HG03354 (cell line): Measurements from ENCODE around the gene CHD2.
"Not testable (repeated sequence)": the region's sequence is repeated elsewhere in the genome, so short reads cannot be mapped to it uniquely, and the experiment has no call there.

Source experiments
- ATAC-seq: cut with Tn5 transposase; IDR thresholded peaks from one replicate; pipeline ENCODE4 v1.9.1; 2021; ENCODE audit warnings: mild to moderate bottlenecking; ENCODE audit not compliant: unreplicated experiment, poor library complexity, severe bottlenecking

CHD2 gene

GRCh38 chr15:93058904-93059427 is 158.8 kb downstream of the CHD2 start:
- no peak for ATAC-seq

DNA sequence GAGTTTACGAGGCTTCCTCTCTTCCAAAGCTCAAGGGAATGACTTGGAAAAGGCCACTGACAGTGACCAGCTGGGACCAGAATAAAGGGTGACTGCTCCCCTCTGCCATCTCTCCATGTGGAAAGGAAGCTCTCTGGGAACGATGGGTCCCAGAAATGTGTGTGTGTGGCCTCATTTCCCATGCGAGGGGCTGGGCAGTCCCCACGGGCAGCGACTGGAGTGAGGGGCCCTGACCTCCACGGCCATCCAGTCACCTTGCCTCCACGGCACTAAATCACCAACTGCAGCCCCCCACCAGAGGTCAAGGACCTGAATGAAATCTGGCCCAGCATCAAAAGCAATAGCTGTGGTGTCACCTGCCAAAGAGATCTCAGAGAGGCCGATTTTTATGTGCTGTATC is 159.3 kb downstream of the CHD2 start:
- no peak for ATAC-seq

DNA sequence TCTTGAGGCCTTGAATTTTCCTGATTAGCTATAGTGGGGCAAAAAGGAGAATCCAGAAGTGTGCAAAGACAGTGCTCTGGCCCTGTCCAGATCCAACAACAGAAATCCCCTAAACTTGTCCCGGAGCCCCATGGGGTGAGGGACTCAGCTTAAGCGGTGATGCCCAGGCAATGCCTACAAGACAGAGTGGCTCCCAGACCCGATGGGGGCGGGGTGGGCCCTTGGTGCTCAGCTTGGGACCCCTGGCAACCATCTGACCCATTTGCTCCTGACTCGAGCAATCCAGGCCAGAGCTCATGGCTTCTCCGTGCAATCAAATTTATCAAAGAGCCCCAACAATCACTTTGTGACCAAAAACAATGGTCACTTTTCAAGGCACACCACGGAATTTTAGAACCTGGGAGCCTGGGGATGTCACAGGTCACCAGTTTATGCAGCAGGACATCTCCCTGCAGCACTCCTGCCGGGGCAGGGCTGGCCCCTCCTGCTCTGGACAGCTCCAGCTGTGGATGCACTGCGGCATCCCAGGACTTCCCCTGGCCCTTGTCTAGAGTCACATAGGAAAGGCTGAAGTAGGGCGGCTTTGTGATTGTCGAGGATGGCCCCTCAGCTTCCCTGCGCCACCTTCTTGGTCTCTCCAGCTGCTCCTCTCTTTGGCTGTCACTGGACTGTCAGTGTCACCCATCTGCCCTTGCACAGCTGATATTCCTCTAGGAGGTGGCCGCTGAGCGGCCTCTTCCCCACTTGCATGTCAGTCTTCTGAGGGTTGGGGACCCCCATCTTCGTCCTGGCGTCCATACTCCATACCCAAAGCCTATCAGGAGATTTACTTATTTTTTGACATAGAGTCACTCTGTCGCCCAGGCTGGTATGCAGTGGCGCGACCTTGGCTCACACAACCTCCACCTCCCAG is 160.5 kb downstream of the CHD2 start:
- no peak for ATAC-seq

DNA sequence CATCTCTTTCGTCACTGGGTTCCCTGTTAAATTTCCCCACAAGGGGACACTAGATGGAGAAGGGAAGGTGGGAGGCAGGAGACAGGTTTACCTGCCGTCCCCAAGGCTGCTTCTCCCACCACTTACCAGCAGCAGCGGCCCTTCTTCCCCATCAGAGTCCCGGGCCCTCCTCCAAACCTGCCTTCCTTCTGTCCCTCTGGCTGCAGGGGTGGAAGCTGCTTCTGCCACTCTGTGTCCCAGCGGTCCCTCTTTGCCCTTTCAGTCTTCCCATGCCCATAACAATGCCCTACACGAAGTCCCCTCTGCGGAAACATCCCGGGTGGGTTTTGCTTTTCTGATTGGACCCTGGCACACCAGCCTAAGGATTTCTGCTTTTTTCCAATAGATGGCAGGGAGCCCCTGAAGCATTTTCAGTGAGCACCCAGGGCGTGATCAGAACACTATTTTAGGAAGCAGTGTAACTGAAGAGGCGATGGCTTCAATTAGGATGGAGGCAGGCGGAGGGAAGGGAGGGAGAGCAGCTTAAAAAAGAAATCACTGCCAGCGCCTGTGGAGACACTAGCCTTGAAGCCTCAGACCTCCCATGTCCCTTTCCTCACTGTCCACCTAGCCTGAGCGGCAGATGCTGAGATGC is 162.6 kb downstream of the CHD2 start:
- ATAC-seq: not testable (repeated sequence)

- no peak for ATAC-seq
Measured at GRCh38 chr15:93063262-93063671, 163.1 kb downstream of the CHD2 start.

- no peak for ATAC-seq
Measured at GRCh38 chr15:93063796-93064690, 163.9 kb downstream of the CHD2 start.

DNA sequence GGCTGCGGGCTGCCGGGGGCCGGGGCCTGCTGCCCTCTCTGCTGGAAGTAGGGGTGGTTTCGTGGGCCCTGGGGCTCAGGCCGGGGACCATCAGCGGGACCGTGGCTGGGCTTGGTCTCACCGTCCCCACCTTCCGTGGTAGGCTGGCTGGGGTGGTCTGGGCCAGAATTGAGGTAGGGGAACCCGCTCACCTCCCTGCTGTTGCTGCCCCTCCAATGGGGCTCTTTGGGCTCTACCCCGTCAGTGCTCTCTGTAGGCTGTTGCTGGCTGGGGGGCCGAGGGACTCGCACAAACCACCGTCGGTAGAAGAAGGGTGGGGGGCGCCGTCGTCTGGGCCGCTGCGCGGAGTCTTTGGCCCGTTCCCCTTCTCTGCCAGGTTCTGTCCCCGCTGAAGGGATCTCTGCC is 165.5 kb downstream of the CHD2 start:
- ATAC-seq: no peak

DNA sequence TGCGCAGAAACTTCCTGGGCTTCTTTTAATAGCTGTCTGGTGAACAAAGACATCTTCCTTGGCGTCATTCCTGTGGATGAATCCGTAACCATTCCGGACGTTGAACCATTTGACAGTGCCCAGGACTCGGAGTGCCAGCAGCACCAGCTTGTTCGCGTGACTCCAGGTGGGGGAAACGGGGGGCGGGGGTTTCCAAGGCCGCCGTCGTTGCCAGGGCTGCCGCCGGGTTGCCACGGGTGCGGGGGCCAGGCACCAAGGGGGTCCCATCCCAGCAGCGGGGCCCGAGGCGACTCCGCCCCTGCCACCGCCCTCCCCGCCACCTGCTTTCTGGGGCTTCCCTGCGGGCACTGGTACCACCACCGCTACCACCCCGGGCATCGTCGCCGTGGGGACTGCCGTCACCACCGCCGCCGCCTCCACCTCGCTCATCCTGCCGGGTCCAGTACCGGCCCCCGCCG is 166.1 kb downstream of the CHD2 start:
- no peak for ATAC-seq

DNA sequence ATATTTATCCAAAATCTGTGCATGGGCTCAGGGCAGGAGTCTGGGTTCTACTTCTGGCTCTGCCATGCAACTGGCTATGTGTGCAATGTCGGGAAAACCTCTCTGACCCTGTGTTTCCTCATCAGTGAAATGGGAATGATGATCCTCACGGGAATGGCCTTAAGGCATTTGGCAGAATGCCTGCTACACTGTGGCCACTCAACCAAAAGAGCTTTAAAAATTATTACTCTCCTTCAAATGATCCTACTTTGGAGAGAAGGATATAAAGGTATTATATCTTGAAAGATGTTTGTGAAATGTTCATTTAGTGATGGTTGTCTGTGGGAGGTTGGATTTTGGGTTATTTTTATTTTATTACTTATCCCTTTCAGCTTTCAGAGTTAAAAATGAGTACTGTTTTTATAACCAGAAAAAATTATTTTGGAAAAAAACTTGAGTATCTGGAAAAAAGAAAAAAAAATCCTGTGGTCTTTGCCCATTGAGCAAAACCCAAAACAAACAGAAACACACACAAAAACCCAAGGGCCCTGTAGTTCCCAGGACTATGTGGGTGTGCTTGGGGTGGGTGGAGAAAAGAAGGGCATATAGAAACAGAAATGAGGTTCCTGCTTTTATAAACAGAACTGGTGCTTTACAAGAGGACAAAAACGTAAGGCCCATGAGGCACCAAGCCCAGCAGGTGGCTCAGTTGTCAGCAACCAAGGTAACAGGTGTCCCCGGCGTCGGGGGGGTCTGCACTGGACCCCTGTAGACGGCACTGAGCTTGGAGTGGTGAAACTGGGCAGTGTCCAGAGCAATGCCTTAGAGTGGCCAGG is 166.9 kb downstream of the CHD2 start:
- no peak for ATAC-seq

DNA sequence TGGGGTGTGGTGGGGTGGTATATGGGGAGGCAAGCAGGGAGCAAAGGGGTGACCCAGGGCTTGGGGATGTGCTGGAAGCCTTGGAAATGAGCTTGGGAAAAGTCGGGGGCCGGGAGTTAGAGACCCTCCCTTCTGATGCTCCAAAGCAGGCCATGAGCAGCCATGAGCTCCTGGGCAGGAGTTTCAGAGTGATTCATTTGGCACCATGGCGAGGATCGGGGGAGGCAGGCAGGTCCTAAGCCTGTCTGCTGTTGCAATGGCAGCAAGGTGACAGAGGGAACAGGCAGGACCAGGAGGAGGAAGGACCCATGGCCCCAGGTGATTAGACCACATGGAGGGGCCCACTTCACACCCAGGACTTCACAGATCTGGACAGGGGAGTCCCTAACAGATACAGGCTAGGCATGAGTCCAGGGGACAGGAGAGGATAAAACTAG is 167.5 kb downstream of the CHD2 start:
- no peak for ATAC-seq

GRCh38 chr15:93068581-93069199 is 168.6 kb downstream of the CHD2 start:
- ATAC-seq: no peak

DNA sequence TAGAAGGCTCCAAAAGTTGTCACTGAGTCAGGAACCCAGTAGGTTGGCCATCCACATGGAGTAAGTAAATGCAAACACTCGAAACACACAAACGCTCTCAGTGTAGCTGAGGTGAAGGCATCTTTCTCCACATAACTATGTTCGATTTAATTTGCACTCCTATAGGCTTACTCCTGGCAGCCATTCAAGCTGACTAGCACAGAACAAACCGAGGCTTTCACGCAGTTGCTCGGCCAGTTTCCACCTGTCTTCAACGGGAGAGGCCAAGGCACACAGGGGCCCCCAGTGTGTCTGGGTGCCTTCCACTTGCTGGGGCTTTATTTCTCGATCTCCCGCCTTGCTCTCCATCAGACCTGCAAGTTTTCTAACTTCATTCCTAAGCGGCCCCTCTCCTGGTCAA is 170.0 kb downstream of the CHD2 start:
- no peak for ATAC-seq

- ATAC-seq: no peak
Measured at GRCh38 chr15:93070551-93071296, 170.6 kb downstream of the CHD2 start.

DNA sequence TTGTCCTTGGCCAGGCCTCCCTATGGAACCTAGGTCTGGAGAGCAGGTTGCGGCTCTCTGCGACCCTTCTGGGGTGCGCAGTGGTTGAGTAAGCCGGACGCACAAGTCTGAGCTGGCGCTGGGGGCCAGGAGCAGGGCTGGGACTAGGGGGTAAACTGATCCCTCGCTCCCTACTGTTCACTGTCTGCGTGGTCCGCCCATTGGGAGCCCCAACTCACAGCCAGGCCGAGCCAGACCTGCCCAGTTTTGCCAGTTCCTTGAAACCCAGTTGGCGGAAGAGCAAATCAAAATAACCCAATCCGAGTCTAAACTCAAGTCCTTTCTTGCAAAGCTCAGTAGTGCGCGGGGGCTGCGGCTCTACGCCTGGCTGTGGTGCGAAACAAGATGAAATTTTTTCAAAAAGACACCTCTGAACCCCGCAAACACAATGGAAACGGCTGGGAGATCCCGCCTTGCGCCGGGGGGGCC is 171.4 kb downstream of the CHD2 start:
- ATAC-seq: no peak

- no peak for ATAC-seq
Measured at GRCh38 chr15:93072011-93072410, 171.9 kb downstream of the CHD2 start.

- no peak for ATAC-seq
Measured at GRCh38 chr15:93072411-93073394, 172.6 kb downstream of the CHD2 start.

GRCh38 chr15:93073465-93073952 is 173.4 kb downstream of the CHD2 start:
- ATAC-seq: no peak
